ENCODE results near the gene STAT1.
"Not testable (repeated sequence)": the region's sequence is repeated elsewhere in the genome, so short reads cannot be mapped to it uniquely, and the experiment has no call there.

Gene STAT1

DNA sequence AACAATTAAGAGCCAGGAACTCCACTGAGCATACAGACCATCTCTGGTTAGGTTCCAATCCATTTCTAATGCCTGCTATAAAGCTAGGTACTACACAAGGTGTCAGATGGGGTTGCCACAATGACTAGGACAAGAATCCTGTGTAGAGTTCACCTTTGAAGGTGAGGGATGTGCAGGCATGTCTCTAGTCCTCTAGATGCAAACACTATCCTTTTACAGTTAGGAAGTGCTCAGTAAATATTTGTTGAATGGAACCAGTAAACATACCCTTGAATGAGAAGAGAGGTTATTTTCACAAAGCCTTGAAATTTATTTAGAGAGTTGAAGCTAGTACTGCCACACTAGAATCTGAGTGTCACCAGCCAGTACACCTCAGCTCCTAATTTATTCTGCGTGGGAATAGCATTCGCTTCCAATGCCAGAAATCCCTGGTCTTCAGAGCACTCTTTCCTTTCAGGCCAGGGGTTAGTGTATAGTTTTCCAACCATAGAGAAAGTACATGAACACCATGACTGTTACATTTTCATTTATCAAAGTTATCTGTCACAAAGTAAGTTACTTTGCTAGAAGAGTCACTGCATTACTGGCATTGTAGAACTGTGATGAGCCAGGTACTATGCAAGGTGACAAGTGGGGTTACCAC is 48.3 kb downstream of the STAT1 start:
- TF ChIP-seq, protein P1, sequence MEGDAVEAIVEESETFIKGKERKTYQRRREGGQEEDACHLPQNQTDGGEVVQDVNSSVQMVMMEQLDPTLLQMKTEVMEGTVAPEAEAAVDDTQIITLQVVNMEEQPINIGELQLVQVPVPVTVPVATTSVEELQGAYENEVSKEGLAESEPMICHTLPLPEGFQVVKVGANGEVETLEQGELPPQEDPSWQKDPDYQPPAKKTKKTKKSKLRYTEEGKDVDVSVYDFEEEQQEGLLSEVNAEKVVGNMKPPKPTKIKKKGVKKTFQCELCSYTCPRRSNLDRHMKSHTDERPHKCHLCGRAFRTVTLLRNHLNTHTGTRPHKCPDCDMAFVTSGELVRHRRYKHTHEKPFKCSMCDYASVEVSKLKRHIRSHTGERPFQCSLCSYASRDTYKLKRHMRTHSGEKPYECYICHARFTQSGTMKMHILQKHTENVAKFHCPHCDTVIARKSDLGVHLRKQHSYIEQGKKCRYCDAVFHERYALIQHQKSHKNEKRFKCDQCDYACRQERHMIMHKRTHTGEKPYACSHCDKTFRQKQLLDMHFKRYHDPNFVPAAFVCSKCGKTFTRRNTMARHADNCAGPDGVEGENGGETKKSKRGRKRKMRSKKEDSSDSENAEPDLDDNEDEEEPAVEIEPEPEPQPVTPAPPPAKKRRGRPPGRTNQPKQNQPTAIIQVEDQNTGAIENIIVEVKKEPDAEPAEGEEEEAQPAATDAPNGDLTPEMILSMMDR (conservative IDR thresholded peaks at IDR 0.05), result no peak
- no peak for TF ChIP-seq ZFX (IDR thresholded peaks at IDR 0.05)
- no peak overlapping the region for H3K27ac ChIP-seq

DNA sequence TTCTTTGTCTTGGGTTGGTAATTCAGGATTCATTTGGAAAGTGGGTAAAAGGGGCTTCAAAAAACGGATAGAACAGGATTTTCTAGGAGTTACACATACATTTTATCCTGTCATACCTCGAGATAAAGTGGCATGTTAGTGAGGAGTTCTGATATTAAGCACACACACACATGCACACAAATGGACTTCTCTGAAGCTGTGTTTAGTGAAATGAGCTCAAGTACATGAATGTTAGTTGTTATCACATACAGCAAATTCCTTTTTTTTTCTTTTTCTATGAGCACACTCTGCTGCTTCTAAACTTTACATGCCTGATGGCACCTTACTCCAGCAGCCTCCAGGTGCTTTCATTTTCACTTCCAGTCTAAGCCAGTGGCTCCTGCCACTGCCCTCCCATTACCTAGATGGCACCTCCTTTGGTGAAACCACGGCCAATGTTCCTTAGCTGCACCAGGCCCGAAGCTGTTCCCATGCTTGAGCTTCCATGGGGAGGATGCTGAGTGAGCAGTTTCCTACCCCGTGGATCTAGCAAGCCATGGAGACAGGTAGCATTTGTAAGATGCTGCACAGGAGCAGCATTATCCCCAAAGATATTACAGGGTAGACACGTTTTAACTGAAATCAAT is 49.7 kb downstream of the STAT1 start:
- no peak overlapping the region for H3K27ac ChIP-seq
- TF ChIP-seq, protein P1 (conservative IDR thresholded peaks at IDR 0.05), result no peak
- TF ChIP-seq ZFX (IDR thresholded peaks at IDR 0.05), result no peak

DNA sequence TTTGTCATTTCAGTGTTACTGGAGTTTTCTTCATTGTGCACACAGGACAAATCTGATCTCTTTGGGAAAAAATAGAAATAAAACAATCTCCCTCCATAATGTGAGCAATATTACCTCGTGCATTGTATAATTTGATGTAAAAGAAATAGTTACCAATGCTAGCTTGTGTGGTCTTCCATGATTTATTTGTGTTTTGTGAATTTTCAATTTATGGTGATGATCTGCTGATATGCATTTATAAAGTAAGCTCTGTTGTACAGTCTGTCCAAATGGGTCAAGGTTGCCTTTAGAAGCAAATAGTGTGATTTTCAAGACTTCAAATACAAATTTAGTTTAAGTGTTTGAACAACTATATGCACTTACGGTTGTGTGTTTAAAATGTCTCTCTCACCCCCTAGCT is 50.9 kb downstream of the STAT1 start:
- TF ChIP-seq ZFX (IDR thresholded peaks at IDR 0.05), result no peak
- TF ChIP-seq, protein P1 (conservative IDR thresholded peaks at IDR 0.05), result no peak
- H3K27ac ChIP-seq, result no peak overlapping the region

DNA sequence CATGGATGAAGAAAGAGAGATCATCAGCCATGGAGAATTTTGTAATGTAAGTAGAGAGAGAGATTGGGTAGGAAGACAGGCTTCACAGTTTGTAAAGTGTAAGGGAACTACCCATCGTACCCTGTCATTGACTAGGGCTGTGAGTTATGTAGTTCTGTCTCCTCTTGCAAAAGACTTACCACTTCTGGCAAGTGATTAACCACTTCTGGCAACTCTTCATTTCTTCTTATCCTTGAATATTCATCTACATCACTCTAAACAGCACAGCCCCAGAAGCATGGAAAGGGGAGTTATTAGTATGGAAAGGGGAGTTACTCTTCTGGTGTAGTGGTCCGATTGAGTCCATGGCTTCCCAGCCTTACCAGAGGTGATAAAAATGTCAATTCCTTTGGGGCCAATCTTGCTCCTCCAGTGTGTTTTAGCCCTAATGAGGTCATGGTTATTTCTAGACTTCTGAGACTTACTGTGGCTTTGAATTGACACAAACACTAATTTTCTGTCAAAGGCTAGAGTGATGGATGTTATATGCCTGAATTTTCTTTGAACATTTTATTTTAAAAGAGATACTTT is 52.0 kb downstream of the STAT1 start:
- TF ChIP-seq, protein P1 (conservative IDR thresholded peaks at IDR 0.05), result no peak
- TF ChIP-seq ZFX (IDR thresholded peaks at IDR 0.05), result no peak
- no peak overlapping the region for H3K27ac ChIP-seq

DNA sequence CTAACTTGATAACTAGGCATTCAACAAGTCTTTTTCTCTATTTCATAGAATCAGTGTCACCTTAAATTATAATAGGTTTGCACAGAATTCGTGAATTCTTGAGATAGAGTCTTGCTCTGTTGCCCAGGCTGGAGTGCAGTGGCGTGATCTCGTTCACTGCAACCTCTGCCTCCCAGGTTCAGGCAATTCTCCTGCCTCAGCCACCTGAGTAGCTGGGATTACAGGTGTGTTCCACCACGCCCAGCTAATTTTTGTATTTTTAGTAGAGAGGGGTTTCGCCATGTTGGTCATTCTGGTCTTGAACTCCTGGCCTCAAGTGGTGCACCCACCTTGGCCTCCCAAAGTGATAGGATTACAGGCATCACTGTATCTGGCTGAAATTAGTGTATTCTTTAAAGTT is 52.9 kb downstream of the STAT1 start:
- H3K27ac ChIP-seq, result not testable (repeated sequence)

DNA sequence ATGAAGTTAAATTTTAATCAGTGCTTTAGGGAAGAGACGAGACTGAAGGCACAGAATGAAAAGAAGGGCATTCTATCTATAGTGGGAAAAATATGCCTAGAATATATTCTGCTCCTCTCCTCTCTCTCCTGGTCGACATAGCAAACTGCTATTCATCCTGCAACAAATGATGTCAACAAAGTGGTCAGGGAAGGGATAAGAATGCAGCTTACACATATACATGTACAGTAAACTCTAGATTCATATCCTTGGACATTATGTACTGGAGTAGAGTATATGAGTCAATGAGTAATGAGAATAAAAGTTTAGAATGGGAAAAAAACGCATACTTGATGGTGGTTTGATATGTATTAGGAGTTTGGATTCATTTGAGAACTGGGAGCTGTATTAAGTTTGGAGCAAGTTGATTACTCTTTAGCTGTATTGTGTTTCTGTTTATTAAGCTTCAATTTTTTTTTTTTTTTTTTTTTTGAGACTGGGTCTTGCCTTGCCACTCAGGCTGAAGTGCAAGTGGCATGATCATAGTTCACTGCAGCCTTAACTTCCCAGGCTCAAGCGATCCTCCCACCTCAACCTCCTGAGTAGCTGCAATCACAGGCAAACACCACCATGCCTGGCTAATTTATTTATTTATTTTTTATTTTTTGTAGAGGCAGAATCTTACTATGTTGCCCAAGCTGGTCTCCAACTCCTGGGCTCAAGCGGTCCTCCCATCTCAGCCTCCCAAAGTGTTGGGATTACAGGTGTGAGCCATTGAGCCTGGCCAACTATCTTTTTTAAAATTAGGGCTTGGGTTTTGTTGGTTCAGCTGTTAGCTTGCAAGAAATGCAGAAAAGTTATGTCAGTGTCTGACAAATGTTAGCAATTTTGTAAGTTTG is 53.8 kb downstream of the STAT1 start:
- H3K27ac ChIP-seq, result no peak overlapping the region
- no peak for TF ChIP-seq ZFX (IDR thresholded peaks at IDR 0.05)
- TF ChIP-seq, protein P1 (conservative IDR thresholded peaks at IDR 0.05), result no peak

DNA sequence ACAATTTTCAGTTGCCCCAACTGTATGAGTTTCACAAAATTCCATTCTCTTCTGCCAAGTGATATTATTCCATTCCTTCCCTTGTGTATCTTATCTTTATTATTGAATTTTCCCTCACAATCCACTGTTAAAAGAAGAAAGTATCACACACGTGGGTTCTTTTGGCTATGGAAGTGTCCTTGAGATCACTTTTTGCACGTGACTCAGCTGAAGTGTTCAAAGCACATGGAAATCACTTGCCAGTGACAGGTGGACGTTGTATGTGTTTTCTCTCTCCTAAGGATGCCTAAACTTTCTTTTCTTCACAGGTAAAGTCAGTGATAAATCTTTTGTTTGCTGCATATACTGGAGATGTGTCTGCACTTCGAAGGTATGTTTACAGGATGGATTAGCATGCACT is 60.7 kb downstream of the STAT1 start:
- H3K27ac ChIP-seq, result no peak overlapping the region

More for the DNA sequence above, 60.7 kb downstream of the STAT1 start:
- no peak for TF ChIP-seq ZFX (IDR thresholded peaks at IDR 0.05)
- TF ChIP-seq, protein P1 (conservative IDR thresholded peaks at IDR 0.05), result no peak

Data from C4-2B (cell line).